H9 (cell line): ENCODE data around the gene ERH. TPM values are rescaled to one million over a fixed set of nuclear protein-coding genes. Genes with fewer than 3 reads are reported as not detected.

Experiments
- DNase-seq: peaks from one replicate; pipeline ENCODE4 v3.0.0-alpha.2; 2017
- H2AFZ ChIP-seq: one replicate; pipeline ENCODE4 v1.6.1; 2013; ENCODE audit warnings: mild to moderate bottlenecking, low read length, control low read depth, moderate library complexity
- H2AK5ac ChIP-seq: 2 replicates; pipeline ENCODE4 v1.6.1; 2013; ENCODE audit warnings: low read length, control low read depth, mixed read lengths; ENCODE audit not compliant: insufficient read length
- H2BK120ac ChIP-seq: one replicate; pipeline ENCODE4 v1.6.1; 2013; ENCODE audit warnings: low read depth, mild to moderate bottlenecking, low read length, control low read depth, inconsistent platforms; ENCODE audit not compliant: poor library complexity, severe bottlenecking
- H2BK12ac ChIP-seq: 2 replicates; pipeline ENCODE4 v1.6.1; 2013; ENCODE audit warnings: low read length, control low read depth, mixed read lengths, low read depth; ENCODE audit not compliant: insufficient read length
- H2BK15ac ChIP-seq: 2 replicates; pipeline ENCODE4 v1.6.1; 2013; ENCODE audit warnings: low read depth, low read length, control low read depth
- H2BK20ac ChIP-seq: one replicate; pipeline ENCODE4 v1.6.1; 2013; ENCODE audit warnings: low read depth, mild to moderate bottlenecking, low read length, control low read depth, inconsistent platforms; ENCODE audit not compliant: poor library complexity, severe bottlenecking
- H2BK5ac ChIP-seq: 2 replicates; pipeline ENCODE4 v1.6.1; 2013; ENCODE audit warnings: low read length, control low read depth, mixed read lengths; ENCODE audit not compliant: insufficient read length
- H3K14ac ChIP-seq: 2 replicates; pipeline ENCODE4 v1.6.1; 2013; ENCODE audit warnings: low read length, control low read depth; ENCODE audit not compliant: insufficient read depth
- H3K18ac ChIP-seq: 2 replicates; pipeline ENCODE4 v1.6.1; 2013; ENCODE audit warnings: low read depth, mild to moderate bottlenecking, mixed read lengths, low read length, control low read depth; ENCODE audit not compliant: insufficient read length
- H3K23ac ChIP-seq: 2 replicates; pipeline ENCODE4 v1.6.1; 2013; ENCODE audit warnings: low read length, control low read depth, mixed read lengths, low read depth; ENCODE audit not compliant: insufficient read length
- H3K23me2 ChIP-seq: 2 replicates; pipeline ENCODE4 v1.6.1; 2013; ENCODE audit warnings: low read depth, mild to moderate bottlenecking, mixed read lengths, low read length, control low read depth; ENCODE audit not compliant: insufficient read length, poor library complexity, severe bottlenecking
- H3K27ac ChIP-seq: 2 replicates; pipeline ENCODE4 v1.5.1; 2013; ENCODE audit warnings: low read length, control low read depth, mixed read lengths, low read depth; ENCODE audit not compliant: insufficient read length
- H3K27me3 ChIP-seq: 2 replicates; pipeline ENCODE4 v1.6.1; 2013; ENCODE audit warnings: low read length, control low read depth, inconsistent platforms; ENCODE audit not compliant: insufficient read depth
- H3K4ac ChIP-seq: 2 replicates; pipeline ENCODE4 v1.6.1; 2013; ENCODE audit warnings: low read depth, mild to moderate bottlenecking, control low read depth, inconsistent platforms, low read length, moderate library complexity
- H3K4me1 ChIP-seq: 2 replicates; pipeline ENCODE4 v1.6.1; 2013; ENCODE audit warnings: low read length, control low read depth, inconsistent platforms; ENCODE audit not compliant: insufficient read depth
- H3K4me2 ChIP-seq: 2 replicates; pipeline ENCODE4 v1.6.1; 2013; ENCODE audit warnings: low read length, control low read depth, mixed read lengths; ENCODE audit not compliant: insufficient read length, insufficient read depth
- H3K56ac ChIP-seq: 2 replicates; pipeline ENCODE4 v1.6.1; 2013; ENCODE audit warnings: low read depth, mild to moderate bottlenecking, mixed read lengths, low read length, control low read depth; ENCODE audit not compliant: insufficient read length
- H3K79me1 ChIP-seq: 2 replicates; pipeline ENCODE4 v1.6.1; 2013; ENCODE audit warnings: low read depth, mild to moderate bottlenecking, moderate library complexity, low read length, control low read depth, inconsistent platforms; ENCODE audit not compliant: insufficient read depth, poor library complexity, severe bottlenecking
- H3K79me2 ChIP-seq: 2 replicates; pipeline ENCODE4 v1.6.1; 2013; ENCODE audit warnings: low read length, control low read depth, inconsistent platforms; ENCODE audit not compliant: insufficient read depth
- H3K9ac ChIP-seq: 2 replicates; pipeline ENCODE4 v1.6.1; 2013; ENCODE audit warnings: low read length, control low read depth, mixed read lengths; ENCODE audit not compliant: insufficient read length; ENCODE audit errors: extremely low read depth
- H3K9me3 ChIP-seq: one replicate; pipeline ENCODE4 v1.6.1; 2013; ENCODE audit warnings: low read depth, low read length, inconsistent platforms; ENCODE audit not compliant: control insufficient read depth
- H3T11ph ChIP-seq: one replicate; pipeline ENCODE4 v1.6.1; 2013; ENCODE audit warnings: mild to moderate bottlenecking, low read length, control low read depth, inconsistent platforms
- H4K20me1 ChIP-seq: one replicate; pipeline ENCODE4 v1.6.1; 2013; ENCODE audit not compliant: control insufficient read depth, insufficient read length, insufficient read depth
- H4K5ac ChIP-seq: 2 replicates; pipeline ENCODE4 v1.6.1; 2013; ENCODE audit warnings: low read depth, mild to moderate bottlenecking, mixed read lengths, low read length, control low read depth; ENCODE audit not compliant: insufficient read length
- H4K8ac ChIP-seq: replicated peaks from 2 replicates; pipeline ENCODE4 v1.6.1; 2013; ENCODE audit warnings: low read length, control low read depth, mixed read lengths, low read depth; ENCODE audit not compliant: insufficient read length
- H4K91ac ChIP-seq: 2 replicates; pipeline ENCODE4 v1.6.1; 2013; ENCODE audit warnings: low read depth, mild to moderate bottlenecking, moderate library complexity, mixed read lengths, low read length, control low read depth; ENCODE audit not compliant: insufficient read length
- H3K27ac Mint-ChIP-seq, 3 experiments: 2 replicates in 2 of 3; 3 replicates in 1 of 3; pipeline ENCODE4 v1.8.0; 2020 to 2021; ENCODE audit warnings: mixed read lengths in 3 of 3, mild to moderate bottlenecking in 1 of 3, moderate library complexity in 1 of 3
- H3K27me3 Mint-ChIP-seq: 2 replicates; pipeline ENCODE4 v1.8.0; 2021; ENCODE audit warnings: low read depth, mild to moderate bottlenecking, moderate library complexity, mixed read lengths
- H3K36me3 Mint-ChIP-seq, 3 experiments: 2 replicates in 2 of 3; 3 replicates in 1 of 3; pipeline ENCODE4 v1.8.0; 2020 to 2021; ENCODE audit warnings: low read depth in 3 of 3, mixed read lengths in 3 of 3; ENCODE audit not compliant: insufficient read depth in 1 of 3
- H3K4me1 Mint-ChIP-seq, 2 experiments: 2 replicates each; pipeline ENCODE4 v1.8.0; 2020; ENCODE audit warnings: mixed read lengths in 2 of 2
- H3K4me3 Mint-ChIP-seq, 2 experiments: 2 replicates in 1 of 2; 3 replicates in 1 of 2; pipeline ENCODE4 v1.8.0; 2020 to 2021; ENCODE audit warnings: mild to moderate bottlenecking in 2 of 2, mixed read lengths in 2 of 2, moderate library complexity in 1 of 2
- H3K9me3 Mint-ChIP-seq, 2 experiments: 2 replicates in 1 of 2; 3 replicates in 1 of 2; pipeline ENCODE4 v1.8.0; 2020; ENCODE audit warnings: mild to moderate bottlenecking in 2 of 2, mixed read lengths in 2 of 2, moderate library complexity in 1 of 2
- CTCF ChIP-seq: fragments of 200-600 bp; sonication (generic); conservative IDR thresholded peaks from 3 replicates; pipeline ENCODE4 v1.8.0; 2021; ENCODE audit warnings: antibody characterized with exemption, mild to moderate bottlenecking
- WGBS: extraction: QIAGEN DNeasy Blood & Tissue Kit; methylation state at CpG from one replicate; pipeline ENCODE4 v1.1.7; 2013; ENCODE audit warnings: missing lambda C conversion rate, low lambda C conversion rate, mixed read lengths; ENCODE audit not compliant: insufficient read length; ENCODE audit errors: extremely low coverage; 5-methylcytosine and 5-hydroxymethylcytosine counted together
- total RNA-seq: library from RNA; stranded (reverse); gene quantifications from 2 replicates; pipeline ENCODE4 v1.2.1, GENCODE V29; 2021

Gene ERH
- total RNA-seq, 1 experiment from 2014 or later, result 443 TPM

DNA sequence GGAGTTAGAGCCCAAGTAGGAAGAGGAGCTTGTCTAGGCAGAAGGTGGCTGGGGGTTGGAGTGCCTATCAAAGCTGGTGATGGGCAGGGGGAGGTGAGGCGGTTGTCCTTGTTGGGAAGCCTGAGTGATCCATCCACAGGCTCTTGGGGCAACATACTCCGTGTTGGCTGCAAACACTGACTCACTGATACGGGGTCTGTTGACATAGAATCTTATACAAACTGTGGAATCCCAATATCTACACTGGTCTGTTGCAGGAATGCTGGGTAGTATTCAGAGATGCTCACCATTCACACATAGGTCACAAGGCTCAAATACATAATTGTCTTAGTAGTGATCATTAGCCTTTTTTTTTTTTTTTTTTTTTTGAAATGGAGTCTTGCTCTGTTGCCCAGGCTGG, 26.0 kb downstream of the ERH start:
- Mint-ChIP-seq H3K36me3 (peaks cover 20 to 31% (median 25%) of the 10 kb centered on the region in 3 experiments; a peak in 6 of 7 replicates), H3K4me3 (no peak overlapping the region), H3K27ac (no peak overlapping the region), H3K9me3 (peaks cover 0 to 3% of the 10 kb centered on the region in 2 experiments; a peak in 1 of 5 replicates), H3K27me3 (no peaks in the 10 kb centered on the region), H3K4me1 (peaks cover 3 to 8% of the 10 kb centered on the region in 2 experiments)
- Histone ChIP-seq H3K27ac (no peak overlapping the region), H2BK20ac (no peak overlapping the region), H3K9me3 (no peaks in the 10 kb centered on the region), H3K23ac (no peak overlapping the region), H3K4ac (no peak overlapping the region), H4K5ac (no peak overlapping the region), H2BK120ac (no peak overlapping the region), H3T11ph (no peak overlapping the region), H4K91ac (no peak overlapping the region), H3K27me3 (no peaks in the 10 kb centered on the region), H3K14ac (no peak overlapping the region), H2AK5ac (no peak overlapping the region), H2BK15ac (no peak overlapping the region), H3K4me2 (no peak overlapping the region), H2AFZ (no peak overlapping the region), H3K56ac (no peak overlapping the region), H2BK5ac (no peak overlapping the region), H3K23me2 (no peaks in the 10 kb centered on the region), H2BK12ac (no peak overlapping the region), H3K4me1 (no peaks in the 10 kb centered on the region), H4K20me1 (no peaks in the 10 kb centered on the region), H4K8ac (no peak overlapping the region), H3K18ac (no peak overlapping the region), H3K79me1 (no peaks in the 10 kb centered on the region), H3K79me2 (no peaks in the 10 kb centered on the region), H3K9ac (no peak overlapping the region)
- TF ChIP-seq CTCF, result no peak
- no CpG with 5 or more reads among the region's 3 CpGs for WGBS
- DNase-seq, result no peak
